T-helper 1 cell treated with Interleukin-12 subunit alpha and Interleukin-12 subunit beta and Interleukin-4 antibody, amounts not matched to agents 30 μg/mL and 1 μg/mL, for 36 hours (primary cell): ENCODE data around the gene DPH5.
"Not testable (repeated sequence)": the region's sequence is repeated elsewhere in the genome, so short reads cannot be mapped to it uniquely, and the experiment has no call there.

Experiments
- H3K27ac Mint-ChIP-seq: one replicate; pipeline ENCODE4 v1.8.0; 2021; ENCODE audit warnings: mild to moderate bottlenecking, mixed read lengths
- H3K27me3 Mint-ChIP-seq: one replicate; pipeline ENCODE4 v1.8.0; 2021; ENCODE audit warnings: low read depth, mixed read lengths
- H3K36me3 Mint-ChIP-seq: one replicate; pipeline ENCODE4 v1.8.0; 2021; ENCODE audit warnings: low read depth, mixed read lengths
- H3K4me1 Mint-ChIP-seq: one replicate; pipeline ENCODE4 v1.8.0; 2021; ENCODE audit warnings: low read depth, mixed read lengths
- H3K4me3 Mint-ChIP-seq: one replicate; pipeline ENCODE4 v1.8.0; 2021; ENCODE audit warnings: mild to moderate bottlenecking, moderate library complexity, mixed read lengths
- H3K9me3 Mint-ChIP-seq: one replicate; pipeline ENCODE4 v1.8.0; 2021; ENCODE audit warnings: mixed read lengths

DPH5 gene, protein sequence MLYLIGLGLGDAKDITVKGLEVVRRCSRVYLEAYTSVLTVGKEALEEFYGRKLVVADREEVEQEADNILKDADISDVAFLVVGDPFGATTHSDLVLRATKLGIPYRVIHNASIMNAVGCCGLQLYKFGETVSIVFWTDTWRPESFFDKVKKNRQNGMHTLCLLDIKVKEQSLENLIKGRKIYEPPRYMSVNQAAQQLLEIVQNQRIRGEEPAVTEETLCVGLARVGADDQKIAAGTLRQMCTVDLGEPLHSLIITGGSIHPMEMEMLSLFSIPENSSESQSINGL

DNA sequence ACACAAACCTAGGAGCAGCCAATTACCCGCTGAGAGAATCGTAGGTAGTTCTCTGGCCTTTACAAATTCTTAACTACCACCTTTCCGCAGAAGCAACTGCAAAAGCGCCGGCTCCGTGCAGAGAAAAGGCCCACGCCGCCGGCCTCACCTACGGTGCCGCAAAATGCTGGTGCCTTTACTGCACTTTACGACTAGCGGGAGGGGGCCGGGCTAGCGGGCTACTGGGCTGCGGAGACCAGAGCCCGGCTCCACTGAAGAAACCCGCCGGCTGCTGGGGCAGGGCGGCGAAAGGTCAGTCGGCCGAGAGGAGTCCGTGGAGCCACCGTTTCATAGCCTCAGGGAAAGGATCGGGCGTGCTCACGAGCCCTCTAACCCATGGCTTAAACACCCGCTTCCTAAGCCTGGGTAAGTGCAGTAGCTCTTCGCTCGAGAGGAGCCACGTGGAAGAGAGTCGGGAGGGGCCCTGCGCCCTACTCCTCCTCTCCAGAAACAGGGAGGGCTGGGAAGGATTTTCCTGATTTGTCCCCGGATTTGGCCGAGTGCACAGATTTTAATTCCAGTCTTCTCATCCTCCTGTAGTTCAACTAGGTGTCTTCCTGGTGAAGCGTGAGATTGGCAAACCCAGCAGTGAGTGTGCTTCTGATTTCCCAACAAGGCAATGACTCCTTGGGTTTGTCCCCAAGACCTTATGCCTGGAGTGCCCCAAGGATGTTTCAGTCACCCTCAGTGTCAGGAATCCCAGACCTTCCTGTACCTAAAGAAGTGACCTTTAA lies at the start of gene DPH5:
DPH5 (minus strand) TSS at position 128 of the 773 bp plus-strand sequence. CDS start 341 bp downstream, outside the sequence.
- Mint-ChIP-seq H3K4me1 (peaks cover 35% of the 10 kb centered on the region), H3K27me3 (no peaks in the 10 kb centered on the region)

DNA sequence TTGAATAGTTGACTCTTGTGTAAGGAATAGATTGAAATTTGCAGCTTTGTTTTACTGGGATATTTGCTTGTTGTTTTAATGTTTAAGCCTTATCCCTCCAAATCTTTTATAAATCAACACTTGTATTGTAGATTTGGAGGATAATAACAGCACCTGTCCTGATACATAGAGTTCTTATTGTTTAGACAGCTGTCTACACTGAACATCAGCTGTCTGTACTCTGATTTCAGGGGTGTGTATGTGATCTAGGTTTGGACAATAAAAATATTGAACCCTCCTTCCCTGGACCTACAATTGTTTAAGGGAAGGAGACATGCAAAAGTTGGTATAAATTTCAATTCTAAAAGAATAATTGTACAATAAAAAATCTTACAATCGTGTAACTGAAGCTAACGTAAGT lies 48.3 kb upstream of the DPH5 start:
- Mint-ChIP-seq H3K27ac (no peak overlapping the region), H3K36me3 (peaks cover 26% of the 10 kb centered on the region), H3K4me3 (no peak overlapping the region), H3K27me3 (no peaks in the 10 kb centered on the region), H3K9me3 (peaks cover 3% of the 10 kb centered on the region), H3K4me1 (peaks cover 24% of the 10 kb centered on the region)

More for the DNA sequence above, at the start of gene DPH5:
- peak within 1 kb of the TSS; percentile 99 for H3K4me3 Mint-ChIP-seq
- no peaks in the 10 kb centered on the region for H3K9me3 Mint-ChIP-seq
- H3K27ac Mint-ChIP-seq, result peak within 1 kb of the TSS; percentile 98
- H3K36me3 Mint-ChIP-seq, result peaks cover 24% of the 10 kb centered on the region

DNA sequence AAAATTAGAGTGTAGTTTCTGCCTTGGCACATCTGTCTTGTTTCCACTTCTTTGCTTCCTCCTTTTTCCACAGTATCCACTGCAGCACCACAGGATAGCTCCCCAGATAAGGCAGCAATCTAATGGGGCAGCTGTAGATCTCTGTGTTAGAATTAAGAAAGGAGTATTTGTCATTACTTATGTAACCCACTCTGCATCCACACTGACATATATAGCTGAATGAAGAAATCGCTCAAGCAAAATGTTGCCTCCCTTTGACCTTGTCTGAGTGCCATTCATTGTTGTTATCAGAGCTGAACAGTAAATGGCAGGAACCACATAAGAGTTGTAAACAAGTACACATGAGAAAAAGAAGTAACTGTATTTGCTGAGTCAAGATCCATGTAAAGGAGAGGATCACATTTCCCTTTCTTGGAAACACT lies 45.9 kb upstream of the DPH5 start:
- no peaks in the 10 kb centered on the region for H3K9me3 Mint-ChIP-seq
- no peak overlapping the region for H3K27ac Mint-ChIP-seq
- no peak overlapping the region for H3K4me3 Mint-ChIP-seq
- H3K4me1 Mint-ChIP-seq, result peaks cover 24% of the 10 kb centered on the region
- H3K27me3 Mint-ChIP-seq, result no peaks in the 10 kb centered on the region
- peaks cover 19% of the 10 kb centered on the region for H3K36me3 Mint-ChIP-seq

DNA sequence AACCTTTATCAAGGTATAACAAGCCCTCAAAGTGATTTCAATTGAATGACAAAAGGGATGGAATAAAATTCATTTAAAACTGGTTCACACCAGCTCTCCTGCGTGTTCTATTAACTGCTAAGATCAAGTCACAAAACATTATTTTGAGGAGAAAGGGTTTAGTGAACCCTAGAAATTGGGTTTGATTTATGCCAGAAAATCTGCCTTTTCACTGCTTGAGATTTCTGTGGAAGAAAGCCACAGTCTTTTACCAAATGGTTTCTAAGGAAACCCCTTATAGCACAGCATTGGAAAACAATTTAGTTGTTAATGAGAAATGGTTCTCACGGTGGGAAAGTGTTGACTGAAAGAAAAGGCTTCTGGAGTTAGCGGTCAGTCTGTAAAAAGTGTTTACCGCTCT lies 43.6 kb upstream of the DPH5 start:
- Mint-ChIP-seq H3K9me3 (no peaks in the 10 kb centered on the region), H3K27me3 (no peaks in the 10 kb centered on the region), H3K27ac (no peak overlapping the region), H3K4me1 (peaks cover 36% of the 10 kb centered on the region), H3K36me3 (peaks cover 22% of the 10 kb centered on the region), H3K4me3 (no peak overlapping the region)

DNA sequence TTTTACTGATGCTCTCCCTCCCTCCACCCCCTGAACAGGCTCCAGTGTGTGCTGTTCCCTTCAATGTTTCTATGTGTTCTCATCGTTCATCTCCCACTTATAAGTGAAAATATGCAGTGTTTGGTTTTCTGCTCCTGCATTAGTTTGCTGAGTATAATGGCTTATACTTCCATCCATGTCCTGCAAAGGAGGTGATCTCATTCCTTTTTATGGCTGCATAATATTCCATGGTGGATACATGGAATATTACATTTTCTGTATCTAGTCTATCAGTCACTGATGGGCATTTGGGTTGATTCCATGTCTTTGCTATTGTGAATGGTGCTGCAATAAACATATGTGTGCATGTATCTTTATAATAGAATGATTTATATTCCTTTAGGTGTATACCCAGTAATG lies 41.4 kb upstream of the DPH5 start:
- H3K4me3 Mint-ChIP-seq, H3K27me3 Mint-ChIP-seq, H3K9me3 Mint-ChIP-seq, H3K27ac Mint-ChIP-seq: not testable (repeated sequence)
- H3K4me1 Mint-ChIP-seq, result peaks cover 44% of the 10 kb centered on the region
- H3K36me3 Mint-ChIP-seq, result peaks cover 16% of the 10 kb centered on the region

DNA sequence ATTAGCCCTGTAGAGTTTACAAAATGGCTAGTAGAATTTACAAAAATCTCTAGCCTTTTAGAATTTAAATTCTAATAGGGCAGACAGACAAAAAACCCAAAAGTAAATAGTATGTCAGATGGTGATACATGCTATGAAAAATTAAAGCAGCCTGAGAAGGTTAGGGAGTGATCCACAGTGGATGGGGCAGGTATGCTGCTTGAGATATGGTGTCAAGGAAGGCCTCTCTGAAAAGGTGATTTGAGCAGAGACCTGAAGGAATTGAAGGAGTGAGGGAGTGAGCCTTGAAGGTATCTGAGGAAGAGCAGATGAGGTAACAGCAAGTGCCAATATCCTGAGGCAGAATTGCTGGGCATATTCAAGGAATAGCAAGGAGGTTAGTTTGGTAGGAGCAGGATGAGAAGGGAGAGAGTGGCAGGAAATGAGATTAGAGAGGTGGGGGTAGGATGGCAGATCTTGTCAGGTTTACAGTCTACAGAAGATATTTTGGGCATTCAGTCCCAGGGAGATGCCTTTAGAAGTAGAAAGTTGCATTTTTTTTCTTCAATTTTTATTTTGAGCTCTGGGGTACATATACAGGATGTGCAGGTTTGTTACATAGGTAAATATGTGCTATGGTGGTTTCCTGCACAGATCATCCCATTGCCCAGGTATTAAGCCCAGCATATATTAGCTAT lies 40.8 kb upstream of the DPH5 start:
- Mint-ChIP-seq H3K27me3 (no peaks in the 10 kb centered on the region), H3K36me3 (peaks cover 19% of the 10 kb centered on the region), H3K9me3 (no peaks in the 10 kb centered on the region), H3K4me3 (no peak overlapping the region), H3K4me1 (peaks cover 44% of the 10 kb centered on the region), H3K27ac (peak overlapping the region; percentile 15)

DNA sequence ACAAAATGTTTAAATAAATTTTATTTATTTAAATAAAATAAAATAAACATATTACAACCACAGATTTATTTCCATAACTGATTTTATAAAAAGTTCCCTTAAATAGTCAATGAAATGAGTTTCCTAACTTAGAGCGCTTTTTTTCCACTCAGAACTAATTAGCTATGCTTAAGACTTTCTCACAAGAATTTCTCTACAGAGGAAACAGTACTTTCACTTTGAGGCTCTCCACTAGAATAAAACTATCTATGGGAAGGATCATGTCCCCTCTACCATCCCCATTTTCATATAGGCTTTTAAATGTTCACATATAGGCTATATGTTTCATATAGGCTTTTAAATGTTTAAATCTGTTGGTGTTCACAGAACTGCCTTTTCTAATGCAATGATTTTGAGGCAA lies 40.0 kb upstream of the DPH5 start:
- H3K4me1 Mint-ChIP-seq, result peaks cover 39% of the 10 kb centered on the region
- no peaks in the 10 kb centered on the region for H3K27me3 Mint-ChIP-seq
- H3K4me3 Mint-ChIP-seq, result no peak overlapping the region
- no peaks in the 10 kb centered on the region for H3K9me3 Mint-ChIP-seq
- H3K27ac Mint-ChIP-seq, result peak overlapping the region; percentile 49
- peaks cover 21% of the 10 kb centered on the region for H3K36me3 Mint-ChIP-seq

DNA sequence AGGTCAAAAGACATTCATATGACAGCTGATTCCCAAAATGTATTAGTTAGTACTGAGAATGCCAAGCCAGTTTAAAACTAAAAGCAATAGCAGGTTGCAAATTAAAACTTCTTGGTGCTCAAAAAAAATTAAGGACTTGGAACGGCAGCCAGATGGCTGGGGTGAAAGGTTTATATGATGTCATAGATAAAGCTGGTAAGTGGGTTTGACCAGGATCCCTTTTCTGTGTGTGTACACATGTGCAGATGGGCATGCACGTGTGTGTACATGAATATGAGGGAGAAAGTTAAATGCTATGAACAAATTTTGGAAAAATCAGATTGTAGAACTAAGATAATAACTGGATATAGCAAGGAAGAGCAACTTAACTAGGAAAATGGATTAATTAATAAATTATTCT lies 39.1 kb upstream of the DPH5 start:
- Mint-ChIP-seq H3K4me1 (peaks cover 35% of the 10 kb centered on the region), H3K27me3 (no peaks in the 10 kb centered on the region), H3K36me3 (peaks cover 24% of the 10 kb centered on the region), H3K27ac (no peak overlapping the region), H3K4me3 (no peak overlapping the region), H3K9me3 (peaks cover 5% of the 10 kb centered on the region)

DNA sequence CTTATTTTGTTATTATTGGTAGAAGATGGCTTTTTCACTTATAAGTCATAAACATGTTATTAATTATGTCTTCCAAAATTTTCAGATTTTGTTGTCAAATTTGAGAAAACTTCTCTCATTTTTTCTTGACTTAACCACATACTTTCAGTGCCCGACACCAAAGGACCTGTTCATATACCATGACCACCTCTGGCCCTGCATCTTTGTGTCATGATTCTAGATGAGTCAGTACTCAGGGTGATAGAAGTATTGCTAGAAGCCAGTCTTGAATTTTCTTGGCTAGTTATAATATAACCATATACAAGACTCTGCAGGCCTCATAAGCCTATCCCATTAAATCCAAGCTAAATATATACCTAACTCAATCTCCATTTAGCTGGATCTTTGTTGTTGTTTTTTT lies 35.4 kb upstream of the DPH5 start:
- Mint-ChIP-seq H3K36me3 (peaks cover 23% of the 10 kb centered on the region), H3K9me3 (peaks cover 14% of the 10 kb centered on the region), H3K4me3 (no peak overlapping the region), H3K4me1 (peaks cover 22% of the 10 kb centered on the region), H3K27ac (no peak overlapping the region), H3K27me3 (no peaks in the 10 kb centered on the region)

DNA sequence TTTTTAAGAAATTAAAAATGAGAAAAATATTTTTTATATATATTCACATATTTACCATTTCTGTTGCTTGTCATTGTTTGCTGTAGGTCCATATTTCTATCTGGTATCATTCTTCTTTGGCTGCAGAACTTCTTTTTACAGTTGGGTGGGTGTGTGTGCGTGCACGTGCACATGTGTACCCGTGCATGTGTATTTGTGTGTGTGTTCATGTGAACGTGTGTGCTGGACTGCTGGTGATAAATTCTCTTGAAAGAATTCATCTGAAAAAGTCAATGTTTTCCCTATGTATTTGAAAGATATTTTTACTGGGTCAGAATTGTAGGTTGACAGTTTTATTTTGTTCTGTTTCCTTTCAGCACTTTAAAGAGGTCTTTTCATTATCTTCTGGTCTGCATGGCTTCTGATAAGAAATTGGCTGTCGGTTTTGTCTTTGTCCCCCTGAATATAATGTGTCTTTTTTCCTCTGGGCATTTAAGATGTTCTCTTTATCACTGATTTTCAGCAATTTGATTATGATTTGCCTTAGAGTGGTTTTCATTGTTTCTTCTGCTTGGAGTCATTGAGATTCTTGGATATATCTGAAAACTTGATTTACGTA lies 34.5 kb upstream of the DPH5 start:
- no peaks in the 10 kb centered on the region for H3K27me3 Mint-ChIP-seq
- H3K4me1 Mint-ChIP-seq, result peaks cover 18% of the 10 kb centered on the region
- no peak overlapping the region for H3K4me3 Mint-ChIP-seq
- H3K36me3 Mint-ChIP-seq, result peaks cover 27% of the 10 kb centered on the region
- no peak overlapping the region for H3K27ac Mint-ChIP-seq
- peaks cover 14% of the 10 kb centered on the region for H3K9me3 Mint-ChIP-seq

DNA sequence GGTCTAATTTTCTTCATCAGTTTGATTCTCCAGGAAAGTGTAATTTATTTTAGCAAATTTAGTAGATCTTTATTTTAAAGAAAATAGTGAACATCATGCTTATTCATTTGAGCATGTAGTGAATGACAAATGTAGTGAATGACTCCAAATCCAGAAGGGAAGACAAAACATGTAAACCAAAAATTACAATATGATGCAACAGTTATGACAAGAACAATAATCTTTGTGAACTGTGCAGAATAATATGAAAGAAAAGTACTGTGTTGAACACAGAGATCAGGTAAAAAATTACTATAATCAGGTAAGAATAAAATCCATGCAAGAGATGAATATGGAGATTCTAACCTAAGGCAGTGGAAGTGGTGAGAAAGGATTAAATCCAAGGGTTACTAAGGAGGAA lies 30.0 kb upstream of the DPH5 start:
- peaks cover 14% of the 10 kb centered on the region for H3K9me3 Mint-ChIP-seq
- H3K4me1 Mint-ChIP-seq, result peaks cover 7% of the 10 kb centered on the region
- no peaks in the 10 kb centered on the region for H3K27me3 Mint-ChIP-seq
- no peak overlapping the region for H3K4me3 Mint-ChIP-seq
- H3K36me3 Mint-ChIP-seq, result peaks cover 22% of the 10 kb centered on the region
- no peak overlapping the region for H3K27ac Mint-ChIP-seq

DNA sequence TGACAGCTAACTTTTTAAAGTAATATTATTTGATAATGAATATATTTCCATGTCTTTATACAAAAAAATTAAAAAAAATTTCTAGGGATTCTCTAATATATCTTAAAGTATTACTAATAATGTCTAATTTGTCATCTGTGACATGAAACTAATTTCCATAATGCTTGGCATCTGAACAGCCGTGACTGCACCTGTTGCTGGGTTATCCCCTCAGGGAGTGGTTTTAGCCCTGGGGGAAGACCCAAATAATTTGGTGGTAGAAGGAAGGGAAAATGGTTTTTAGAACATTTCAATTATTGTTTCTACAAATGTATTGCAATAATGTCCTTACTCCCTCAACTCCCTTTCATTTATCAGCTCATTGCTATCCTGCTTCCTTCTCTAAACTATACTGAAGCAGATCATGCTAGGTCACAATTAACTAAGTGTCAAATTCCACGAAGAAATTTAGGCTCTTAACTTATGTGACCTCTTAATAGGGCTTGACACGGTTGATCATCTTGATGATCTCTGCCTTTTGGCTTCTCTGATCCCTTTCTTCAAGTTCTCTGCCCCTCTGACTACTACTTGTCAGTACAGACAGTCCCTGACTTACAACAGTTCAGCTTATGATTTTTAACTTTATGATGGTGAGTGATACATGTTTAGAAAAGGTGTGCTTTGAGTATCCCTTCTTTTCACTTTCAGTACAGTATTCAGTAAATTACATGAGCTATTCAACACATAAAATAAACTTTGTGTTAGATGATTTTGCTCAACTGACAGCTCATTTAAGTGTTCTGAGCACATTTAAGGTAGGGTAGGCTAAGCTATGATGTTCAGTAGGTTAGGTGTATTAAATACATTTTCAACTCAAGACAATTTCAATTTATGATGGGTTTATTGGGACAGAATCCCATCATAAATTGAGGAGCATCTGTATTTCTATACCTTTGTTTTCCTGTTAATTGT lies 26.4 kb upstream of the DPH5 start:
- H3K36me3 Mint-ChIP-seq, result peaks cover 16% of the 10 kb centered on the region
- no peak overlapping the region for H3K27ac Mint-ChIP-seq
- no peaks in the 10 kb centered on the region for H3K9me3 Mint-ChIP-seq
- peaks cover 7% of the 10 kb centered on the region for H3K4me1 Mint-ChIP-seq
- no peaks in the 10 kb centered on the region for H3K27me3 Mint-ChIP-seq
- H3K4me3 Mint-ChIP-seq, result no peak overlapping the region

DNA sequence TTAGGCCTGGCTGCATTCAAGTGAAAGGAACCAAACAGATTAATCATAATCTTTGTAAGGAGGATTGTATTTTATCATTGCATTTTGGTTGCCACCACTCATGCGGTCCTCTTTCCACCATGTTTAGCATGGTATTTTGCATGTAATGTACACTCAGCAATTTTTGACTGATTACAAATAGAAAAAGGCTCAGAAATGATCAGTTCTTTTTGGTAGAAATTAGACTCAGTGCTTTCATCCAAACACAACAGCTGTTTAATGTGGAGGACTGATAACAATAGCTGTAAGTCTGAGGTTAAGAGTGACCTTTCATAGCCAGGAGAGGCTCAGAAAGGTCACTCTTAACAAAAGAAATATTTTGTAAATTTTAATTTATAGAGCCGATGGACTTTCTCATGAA lies 25.3 kb upstream of the DPH5 start:
- Mint-ChIP-seq H3K4me3 (no peak overlapping the region), H3K27ac (no peak overlapping the region), H3K36me3 (peaks cover 16% of the 10 kb centered on the region), H3K4me1 (peaks cover 7% of the 10 kb centered on the region), H3K9me3 (no peaks in the 10 kb centered on the region), H3K27me3 (no peaks in the 10 kb centered on the region)

DNA sequence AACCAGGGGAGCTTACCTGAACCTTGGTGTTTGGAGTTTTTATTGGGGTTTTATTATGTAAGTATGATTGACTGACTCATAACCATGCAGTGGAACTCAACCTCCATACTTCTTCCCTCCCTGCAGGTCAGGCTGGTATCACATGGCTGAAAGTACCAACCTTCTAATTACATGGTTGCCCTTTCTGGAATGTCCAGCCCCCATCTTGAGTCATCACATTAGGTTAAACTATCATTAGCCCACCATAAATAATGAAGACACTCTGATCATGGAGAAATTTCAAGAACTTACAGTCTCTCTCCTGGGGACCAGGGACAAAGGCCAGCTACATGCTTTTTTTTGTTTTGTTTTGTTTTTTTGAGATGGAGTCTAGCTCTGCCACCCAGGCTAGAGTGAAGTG lies 19.2 kb upstream of the DPH5 start:
- H3K4me3 Mint-ChIP-seq, result no peak overlapping the region
- no peaks in the 10 kb centered on the region for H3K27me3 Mint-ChIP-seq
- peaks cover 13% of the 10 kb centered on the region for H3K9me3 Mint-ChIP-seq
- H3K36me3 Mint-ChIP-seq, result peaks cover 21% of the 10 kb centered on the region
- H3K4me1 Mint-ChIP-seq, result no peaks in the 10 kb centered on the region
- no peak overlapping the region for H3K27ac Mint-ChIP-seq
